ENCODE data around the gene PGGHG. TPM values are rescaled to one million over a fixed set of nuclear protein-coding genes. Genes with fewer than 3 reads are reported as not detected.

PGGHG gene
- total RNA-seq, result 100 to 1,000 TPM; 214 to 229 TPM

DNA sequence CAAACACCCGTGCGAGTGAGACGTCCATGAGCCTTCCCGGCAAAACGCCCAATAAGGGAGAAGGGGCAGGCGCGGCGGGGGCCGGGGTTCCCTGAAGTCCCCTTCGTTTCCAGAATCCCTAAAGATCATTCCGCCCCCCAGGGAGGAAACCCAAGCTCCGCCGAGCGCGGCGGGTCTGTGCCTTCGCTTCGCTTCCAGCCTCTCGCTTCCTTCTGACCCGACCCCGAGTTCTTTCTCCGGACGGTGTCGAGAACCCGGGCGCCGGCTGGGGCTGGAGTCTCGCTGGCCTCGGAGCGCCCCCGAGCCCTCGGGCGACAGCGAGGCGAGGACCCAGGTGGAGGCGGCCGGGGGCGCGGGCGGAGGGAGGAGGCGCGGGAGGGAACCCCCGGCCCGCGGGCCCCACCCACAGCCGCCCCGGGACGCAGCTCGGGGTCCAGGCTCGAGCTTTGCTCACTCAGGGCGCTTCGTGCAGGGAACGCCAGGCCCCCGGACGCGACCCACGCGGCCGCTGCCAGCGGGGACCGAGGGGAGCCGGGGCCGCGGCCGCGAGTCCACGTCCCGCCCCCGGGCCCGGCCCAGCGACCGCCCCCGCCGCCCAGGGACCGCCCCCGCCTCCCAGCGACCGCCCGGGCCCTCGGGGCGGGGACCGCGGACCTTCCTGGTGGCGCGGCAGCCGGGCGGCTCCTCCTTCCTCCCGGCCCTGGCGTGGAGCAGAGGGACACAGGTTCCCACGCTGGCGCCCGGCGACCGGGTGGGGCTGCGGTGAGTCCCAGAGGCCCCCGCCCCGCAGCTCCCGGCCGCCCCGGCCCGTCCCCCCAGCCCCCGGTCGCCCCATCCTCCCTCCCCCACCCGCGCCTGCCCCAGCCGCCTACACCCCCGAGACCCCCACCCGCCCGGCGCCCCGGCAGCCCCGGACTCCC lies at the start of gene PGGHG:
Gene PGGHG, plus strand, starts transcription at position 649 of the 920 bp plus-strand sequence. CDS start 691 bp downstream, outside the sequence.
- H3K27ac Mint-ChIP-seq, result peak within 1 kb of the TSS; percentile 94
- no peaks in the 10 kb centered on the region for H3K9me3 Mint-ChIP-seq (ENCODE audit: low read depth)
- ATAC-seq, result peak; percentile 72
- CTCF ChIA-PET, result interaction anchor here (1.4 to 3.8 kb wide), 7 partner anchors 8 to 159 kb away, joined by 4 to 27 read pairs (median 8); no protein-coding TSS in a partner anchor
- DNase-seq, result peak; percentile 75
- H3K36me3 Mint-ChIP-seq, result peaks cover 17% of the 10 kb centered on the region
- H3K4me1 Mint-ChIP-seq, result peaks cover 42% of the 10 kb centered on the region
- H3K27me3 Mint-ChIP-seq, result peaks cover 11% of the 10 kb centered on the region
- H3K4me3 Mint-ChIP-seq, result peak within 1 kb of the TSS; percentile 95

DNA sequence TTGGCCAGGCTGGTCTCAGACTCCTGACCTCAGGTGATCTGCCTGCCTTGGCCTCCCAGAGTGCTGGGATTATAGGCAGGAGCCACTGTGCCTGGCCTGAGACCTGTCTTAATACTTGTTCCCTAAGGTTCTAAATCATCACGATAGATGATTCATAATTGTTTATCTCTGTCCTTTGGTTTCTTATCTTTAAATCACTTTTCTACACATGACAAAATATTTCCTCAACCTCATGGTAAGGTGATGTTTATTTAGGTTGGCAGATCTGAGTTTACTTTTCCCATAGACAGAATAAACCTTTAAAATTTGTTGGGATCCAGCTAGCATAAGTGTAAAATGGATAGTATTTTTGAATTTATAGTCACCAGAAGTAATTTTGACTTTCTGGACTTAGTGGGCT lies 48.6 kb upstream of the PGGHG start:
- peaks cover 62% of the 10 kb centered on the region for H3K4me1 Mint-ChIP-seq
- no peaks in the 10 kb centered on the region for H3K27me3 Mint-ChIP-seq
- H3K27ac Mint-ChIP-seq, result no peak overlapping the region
- no peaks in the 10 kb centered on the region for H3K9me3 Mint-ChIP-seq (ENCODE audit: low read depth)
- no peak for DNase-seq
- H3K4me3 Mint-ChIP-seq, result no peak overlapping the region
- peaks cover 35% of the 10 kb centered on the region for H3K36me3 Mint-ChIP-seq
- no peak for ATAC-seq
- CTCF ChIA-PET, result interaction anchor here (0.6 to 3.4 kb wide), 3 partner anchors 10 to 183 kb away, joined by 3 to 13 read pairs (median 3); no protein-coding TSS in a partner anchor

DNA sequence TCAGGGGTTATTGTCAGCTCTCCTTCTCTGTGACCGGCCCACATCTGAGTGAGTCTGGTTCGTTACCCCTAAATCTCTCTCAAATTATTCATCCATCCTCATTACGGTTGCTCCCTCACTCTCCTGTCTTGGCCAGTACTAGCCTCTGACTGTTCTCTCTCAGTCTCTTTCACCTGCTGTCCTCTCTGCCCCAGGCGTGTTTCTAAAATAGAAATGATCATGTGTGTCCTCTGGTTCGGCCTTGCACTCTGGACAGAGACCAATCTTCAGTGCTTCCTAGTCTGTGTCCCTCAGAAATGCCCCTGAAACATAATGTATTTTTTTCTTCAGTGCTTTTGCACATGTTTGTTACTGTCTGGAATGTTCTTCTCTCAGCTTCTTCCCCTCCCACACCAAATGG lies 47.3 kb upstream of the PGGHG start:
- DNase-seq (no peak), ATAC-seq (no peak)
- Mint-ChIP-seq H3K36me3 (peaks cover 45% of the 10 kb centered on the region), H3K27me3 (no peaks in the 10 kb centered on the region), H3K4me1 (peaks cover 61% of the 10 kb centered on the region), H3K9me3 (ENCODE audit: low read depth) (no peaks in the 10 kb centered on the region), H3K4me3 (no peak overlapping the region), H3K27ac (peak overlapping the region; percentile 2)
- CTCF ChIA-PET, result interaction anchor here (0.9 to 3.4 kb wide), 3 partner anchors 9 to 39 kb away, joined by 4 to 13 read pairs (median 4); no protein-coding TSS in a partner anchor

DNA sequence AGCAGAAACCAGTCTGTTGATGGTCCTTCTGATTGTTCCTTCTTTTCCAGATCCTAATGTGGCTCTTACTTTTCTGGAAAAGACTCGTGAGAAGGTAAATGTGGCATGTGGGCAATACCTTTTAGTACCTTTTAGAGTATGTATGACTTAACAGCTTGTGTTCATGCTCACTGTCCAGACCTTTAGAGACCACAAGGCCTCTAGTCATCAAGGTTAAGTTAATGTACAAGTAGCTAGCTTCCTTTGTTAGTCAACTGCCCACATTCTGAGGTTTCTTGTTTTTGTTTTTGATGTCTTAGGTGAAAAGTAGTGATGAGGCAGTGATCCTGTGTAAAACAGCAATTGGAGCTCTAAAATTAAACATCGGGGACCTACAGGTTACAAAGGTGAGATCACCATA lies 44.5 kb upstream of the PGGHG start:
- Mint-ChIP-seq H3K27me3 (no peaks in the 10 kb centered on the region), H3K9me3 (ENCODE audit: low read depth) (no peaks in the 10 kb centered on the region), H3K4me3 (no peak overlapping the region), H3K36me3 (peaks cover 65% of the 10 kb centered on the region), H3K27ac (peak overlapping the region; percentile 71), H3K4me1 (peaks cover 45% of the 10 kb centered on the region)
- CTCF ChIA-PET, result interaction anchor here (0.7 to 1.3 kb wide), 5 partner anchors 19 to 115 kb away, joined by 3 to 4 read pairs (median 3); no protein-coding TSS in a partner anchor
- no peak for DNase-seq
- ATAC-seq, result peak; percentile 68

DNA sequence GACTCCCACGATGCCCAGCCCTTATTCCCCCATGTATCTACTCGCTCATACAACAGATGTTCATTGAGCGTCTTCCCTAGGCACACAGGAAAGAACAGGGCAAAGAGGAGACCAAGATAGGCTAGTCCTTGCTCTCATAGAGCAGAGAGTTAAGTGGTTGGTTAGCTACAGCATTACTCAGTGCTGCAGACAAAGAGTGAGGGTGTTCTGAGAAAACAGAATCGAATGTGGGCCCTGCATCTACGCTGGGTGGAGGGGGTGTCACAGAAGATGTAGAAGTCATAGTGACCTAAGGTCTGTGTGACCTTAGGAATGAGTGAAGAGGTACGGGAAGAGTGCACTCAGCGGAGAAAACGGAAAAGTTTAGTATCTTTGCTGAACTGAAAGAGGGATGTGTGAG lies 39.9 kb upstream of the PGGHG start:
- H3K36me3 Mint-ChIP-seq, result peaks cover 59% of the 10 kb centered on the region
- no peak overlapping the region for H3K4me3 Mint-ChIP-seq
- no peak for DNase-seq
- no peak overlapping the region for H3K27ac Mint-ChIP-seq
- no peaks in the 10 kb centered on the region for H3K27me3 Mint-ChIP-seq
- ATAC-seq, result no peak
- peaks cover 22% of the 10 kb centered on the region for H3K4me1 Mint-ChIP-seq
- CTCF ChIA-PET, result interaction anchor here (0.8 to 4.7 kb wide), 7 partner anchors 11 to 199 kb away, joined by 3 to 45 read pairs (median 5); partner anchors contain the start of gene PSMD13
- no peaks in the 10 kb centered on the region for H3K9me3 Mint-ChIP-seq (ENCODE audit: low read depth)

DNA sequence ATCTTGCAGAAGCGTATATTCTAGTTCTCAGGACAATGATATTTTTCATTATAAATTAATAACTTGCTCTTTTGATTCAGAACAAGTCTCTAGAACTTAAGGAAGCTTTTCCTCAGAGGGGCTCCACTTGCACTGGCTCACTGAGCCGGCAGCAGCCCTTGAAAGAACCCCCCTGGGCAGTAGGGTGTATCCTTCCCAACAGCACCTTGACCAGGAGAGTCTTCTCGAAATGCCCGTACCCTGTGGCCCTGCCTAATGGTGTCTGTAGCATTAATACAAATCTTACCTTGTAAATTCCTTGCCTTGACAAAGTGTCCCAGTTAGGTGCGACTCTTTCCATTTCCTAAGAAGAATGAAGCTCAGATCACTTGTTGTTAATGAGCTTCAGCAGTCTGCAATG lies 38.7 kb upstream of the PGGHG start:
- peaks cover 14% of the 10 kb centered on the region for H3K4me1 Mint-ChIP-seq
- no peak for ATAC-seq
- no peak for DNase-seq
- H3K4me3 Mint-ChIP-seq, result no peak overlapping the region
- CTCF ChIA-PET, result interaction anchor here (0.7 to 4.7 kb wide), 34 partner anchors 9 to 268 kb away, joined by 3 to 45 read pairs (median 7); partner anchors contain the start of genes BET1L, IFITM2, IFITM5 and NLRP6
- no peak overlapping the region for H3K27ac Mint-ChIP-seq
- H3K9me3 Mint-ChIP-seq (ENCODE audit: low read depth), result no peaks in the 10 kb centered on the region
- no peaks in the 10 kb centered on the region for H3K27me3 Mint-ChIP-seq
- H3K36me3 Mint-ChIP-seq, result peaks cover 53% of the 10 kb centered on the region

DNA sequence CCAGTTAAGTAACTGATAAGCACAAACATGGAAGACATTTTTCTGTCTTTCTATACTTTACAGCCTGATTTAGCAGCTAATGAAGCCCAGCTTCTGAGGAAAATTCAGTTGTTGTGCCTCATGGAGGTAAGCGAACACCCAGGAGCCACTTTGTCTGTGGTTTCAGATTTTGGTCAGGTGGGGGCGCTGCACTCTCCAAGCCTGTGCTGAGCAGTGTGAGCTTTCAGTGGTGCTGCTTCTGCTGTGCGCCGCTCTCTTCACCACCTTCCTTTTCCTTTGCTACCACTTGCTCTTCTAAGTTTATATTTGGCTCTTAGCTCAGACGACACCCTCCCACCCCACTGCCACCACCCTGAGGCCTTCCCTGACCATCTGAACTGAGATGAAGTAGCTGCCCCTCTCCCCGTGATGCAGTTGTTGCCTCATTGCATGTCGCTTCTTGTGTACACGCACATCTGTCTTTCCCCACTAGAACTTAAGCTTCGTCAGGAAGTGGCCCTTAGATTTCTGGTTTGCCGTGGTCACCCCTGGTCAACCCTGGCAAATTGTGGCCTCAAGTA lies 38.1 kb upstream of the PGGHG start:
- peak; percentile 97 for ATAC-seq
- DNase-seq, result peak; percentile 83
- no peaks in the 10 kb centered on the region for H3K9me3 Mint-ChIP-seq (ENCODE audit: low read depth)
- CTCF ChIA-PET, result interaction anchor here (0.7 to 4.7 kb wide), 37 partner anchors 10 to 472 kb away, joined by 3 to 45 read pairs (median 6); partner anchors contain the start of genes BET1L, IFITM2, IFITM5 and NLRP6
- H3K4me1 Mint-ChIP-seq, result peaks cover 12% of the 10 kb centered on the region
- H3K27me3 Mint-ChIP-seq, result no peaks in the 10 kb centered on the region
- peak overlapping the region; percentile 49 for H3K27ac Mint-ChIP-seq
- peaks cover 48% of the 10 kb centered on the region for H3K36me3 Mint-ChIP-seq
- no peak overlapping the region for H3K4me3 Mint-ChIP-seq

DNA sequence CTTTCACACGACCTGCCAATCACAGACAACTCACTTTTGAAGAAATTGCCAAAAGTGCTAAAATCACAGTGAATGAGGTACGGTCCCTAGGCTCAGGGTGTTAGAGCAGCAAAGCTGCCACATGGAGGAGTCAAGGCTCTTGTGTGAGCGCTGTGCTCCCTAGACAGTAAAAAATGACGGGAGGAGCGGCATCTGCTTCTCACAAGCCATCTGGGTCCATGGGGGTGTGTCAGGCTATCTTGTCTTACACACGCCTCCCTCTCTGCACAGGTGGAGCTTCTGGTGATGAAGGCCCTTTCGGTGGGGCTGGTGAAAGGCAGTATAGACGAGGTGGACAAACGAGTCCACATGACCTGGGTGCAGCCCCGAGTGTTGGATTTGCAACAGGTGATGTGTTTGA lies 37.4 kb upstream of the PGGHG start:
- Mint-ChIP-seq H3K27me3 (no peaks in the 10 kb centered on the region), H3K4me3 (no peak overlapping the region), H3K36me3 (peaks cover 43% of the 10 kb centered on the region), H3K27ac (no peak overlapping the region), H3K4me1 (peaks cover 11% of the 10 kb centered on the region), H3K9me3 (ENCODE audit: low read depth) (no peaks in the 10 kb centered on the region)
- CTCF ChIA-PET, result interaction anchor here (1.1 to 4.7 kb wide), 28 partner anchors 9 to 471 kb away, joined by 3 to 45 read pairs (median 8); partner anchors contain the start of genes IFITM5, NLRP6, PGGHG and PSMD13
- DNase-seq (peak; percentile 39), ATAC-seq (no peak)

DNA sequence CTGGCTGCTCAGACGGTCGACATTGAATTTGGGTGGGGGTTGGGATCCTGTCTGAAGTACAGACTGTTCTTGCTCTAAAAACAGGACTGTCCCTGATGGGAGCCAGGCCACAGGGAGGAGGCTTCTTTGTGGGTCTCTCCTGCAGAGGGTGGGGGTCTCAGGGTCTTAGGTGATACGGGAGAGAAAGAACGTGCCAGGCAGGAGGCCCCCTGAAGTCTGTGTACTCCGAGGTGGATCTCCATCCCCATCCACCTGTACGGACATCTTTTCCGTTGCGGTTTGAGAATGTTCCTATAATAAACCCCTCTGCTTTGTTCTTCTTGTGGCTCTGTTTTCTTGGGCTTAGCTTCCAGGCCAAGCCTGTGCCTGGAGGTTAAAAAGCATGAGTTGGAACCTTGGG lies 36.3 kb upstream of the PGGHG start:
- DNase-seq, result no peak
- no peak overlapping the region for H3K4me3 Mint-ChIP-seq

DNA sequence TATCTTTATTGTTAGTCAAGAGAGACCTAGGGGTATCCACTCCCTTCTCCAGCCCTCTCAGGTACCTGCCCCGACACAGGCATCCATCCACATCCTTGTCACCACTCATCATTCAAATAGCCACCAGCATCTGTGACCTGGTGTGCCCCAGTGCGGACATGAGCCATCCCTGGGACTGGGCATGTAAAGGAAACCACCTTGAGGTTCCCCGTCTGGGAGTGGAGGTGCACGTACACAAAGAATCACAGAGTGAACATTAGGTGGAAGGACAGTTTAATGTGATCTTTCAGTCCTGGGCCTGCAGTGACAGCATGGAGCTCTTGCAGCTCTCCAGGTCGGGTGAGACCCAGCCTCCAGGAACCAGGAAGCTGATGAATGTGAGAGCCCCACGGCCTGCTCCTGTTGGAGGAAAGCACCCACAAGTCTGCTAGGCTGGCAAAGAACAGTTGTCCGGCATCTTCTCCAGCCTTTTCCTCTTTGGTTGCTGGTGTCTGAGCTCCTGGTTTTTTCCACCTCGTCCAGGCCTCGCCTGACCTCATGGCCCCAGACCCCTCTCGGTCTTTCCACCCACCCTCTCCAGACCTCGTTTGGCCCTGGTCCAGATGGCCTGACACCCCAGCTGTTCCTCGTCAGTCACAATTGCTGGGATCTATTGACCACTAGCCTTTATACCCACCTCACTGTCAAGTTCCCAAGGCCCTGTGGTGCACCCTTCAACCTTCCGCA lies 35.6 kb upstream of the PGGHG start:
- Mint-ChIP-seq H3K9me3 (ENCODE audit: low read depth) (no peaks in the 10 kb centered on the region), H3K27ac (no peak overlapping the region), H3K36me3 (peaks cover 28% of the 10 kb centered on the region), H3K4me1 (peaks cover 11% of the 10 kb centered on the region), H3K4me3 (no peak overlapping the region), H3K27me3 (no peaks in the 10 kb centered on the region)
- CTCF ChIA-PET, result interaction anchor here (0.7 to 3.9 kb wide), 3 partner anchors 13 to 52 kb away, joined by 3 to 26 read pairs (median 3); no protein-coding TSS in a partner anchor
- no peak for DNase-seq
- no peak for ATAC-seq

More for the DNA sequence above, 36.3 kb upstream of the PGGHG start:
- Mint-ChIP-seq H3K27ac (no peak overlapping the region), H3K27me3 (no peaks in the 10 kb centered on the region), H3K4me1 (peaks cover 11% of the 10 kb centered on the region), H3K9me3 (ENCODE audit: low read depth) (no peaks in the 10 kb centered on the region), H3K36me3 (peaks cover 34% of the 10 kb centered on the region)
- no peak for ATAC-seq
- CTCF ChIA-PET, result interaction anchor here (2.5 to 4.7 kb wide), 6 partner anchors 8 to 196 kb away, joined by 14 to 45 read pairs (median 28); partner anchors contain the start of gene PGGHG

DNA sequence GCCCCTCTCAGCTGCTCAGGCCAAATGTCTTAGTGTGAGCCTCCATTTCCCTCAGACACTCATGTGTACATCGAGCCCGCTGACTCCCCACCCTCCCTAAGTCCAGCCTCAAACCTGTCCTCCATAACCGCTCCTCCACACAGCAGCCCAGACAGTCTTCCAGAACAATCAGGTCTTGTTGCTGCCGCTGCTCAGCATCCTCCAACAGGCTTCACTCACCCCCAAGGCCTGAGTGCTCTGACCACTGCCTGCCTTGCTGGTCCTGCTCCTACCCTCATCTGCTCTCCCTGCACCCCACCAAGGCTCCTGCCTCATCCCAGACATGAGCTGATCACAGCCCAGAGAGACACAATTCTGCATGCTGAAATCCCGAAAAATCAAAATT lies 35.0 kb upstream of the PGGHG start:
- H3K27ac Mint-ChIP-seq, result no peak overlapping the region
- DNase-seq, result no peak
- no peak overlapping the region for H3K4me3 Mint-ChIP-seq
- peaks cover 26% of the 10 kb centered on the region for H3K36me3 Mint-ChIP-seq
- peaks cover 11% of the 10 kb centered on the region for H3K4me1 Mint-ChIP-seq
- CTCF ChIA-PET, result interaction anchor here (0.7 to 1.4 kb wide), 2 partner anchors 13 to 15 kb away, joined by 3 read pairs; no protein-coding TSS in a partner anchor
- H3K9me3 Mint-ChIP-seq (ENCODE audit: low read depth), result no peaks in the 10 kb centered on the region
- H3K27me3 Mint-ChIP-seq, result no peaks in the 10 kb centered on the region
- ATAC-seq, result no peak

DNA sequence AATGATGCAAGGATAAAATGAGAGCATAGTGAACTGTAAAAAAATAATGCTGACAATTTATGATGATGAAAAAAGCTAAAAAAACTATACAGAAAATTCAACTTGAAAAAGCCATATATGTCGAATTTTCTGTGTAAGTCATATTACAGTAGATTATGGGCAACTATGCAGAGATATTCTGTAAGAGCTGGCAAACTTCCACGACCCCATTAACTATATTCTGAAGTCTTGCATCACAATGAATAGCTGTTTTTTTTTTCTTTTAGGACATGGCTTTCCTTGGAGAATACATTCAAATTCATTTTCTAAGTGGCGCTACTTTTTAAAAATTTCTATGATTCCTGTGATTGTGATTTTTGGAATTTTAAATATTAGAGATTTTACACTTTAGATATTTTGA lies 33.8 kb upstream of the PGGHG start:
- no peak for DNase-seq
- CTCF ChIA-PET, result no interaction called here
- no peak for ATAC-seq
- Mint-ChIP-seq H3K36me3 (peaks cover 22% of the 10 kb centered on the region), H3K27ac (no peak overlapping the region), H3K4me1 (peaks cover 8% of the 10 kb centered on the region), H3K9me3 (ENCODE audit: low read depth) (no peaks in the 10 kb centered on the region), H3K4me3 (no peak overlapping the region), H3K27me3 (peaks cover 2% of the 10 kb centered on the region)
